Neural cell (in vitro differentiated cells): ENCODE results near the gene SUSD3.

Source experiments
- CTCF ChIP-seq: fragments of 450-650 bp; IDR thresholded peaks from 2 replicates; pipeline ENCODE4 v1.5.1; 2014; ENCODE audit warnings: antibody characterized with exemption, mild to moderate bottlenecking, moderate library complexity; ENCODE audit not compliant: poor library complexity, severe bottlenecking
- EP300 ChIP-seq: fragments of 450-650 bp; conservative IDR thresholded peaks from 2 replicates; pipeline ENCODE4 v1.6.1; 2014; ENCODE audit warnings: antibody characterized with exemption, mild to moderate bottlenecking, moderate library complexity; ENCODE audit not compliant: poor library complexity, severe bottlenecking
- EZH2 ChIP-seq: fragments of 200-600, 300-800 bp; shearing (Covaris generic), sonication (generic); IDR thresholded peaks from 2 replicates; pipeline ENCODE4 v1.6.1; 2014; ENCODE audit warnings: antibody characterized with exemption, low read length, borderline replicate concordance, mild to moderate bottlenecking; ENCODE audit not compliant: insufficient read depth, poor library complexity, severe bottlenecking
- RAD21 ChIP-seq: fragments of 450-650 bp; conservative IDR thresholded peaks from 2 replicates; pipeline ENCODE4 v1.6.1; 2014; ENCODE audit warnings: antibody characterized with exemption, mild to moderate bottlenecking, moderate library complexity

DNA sequence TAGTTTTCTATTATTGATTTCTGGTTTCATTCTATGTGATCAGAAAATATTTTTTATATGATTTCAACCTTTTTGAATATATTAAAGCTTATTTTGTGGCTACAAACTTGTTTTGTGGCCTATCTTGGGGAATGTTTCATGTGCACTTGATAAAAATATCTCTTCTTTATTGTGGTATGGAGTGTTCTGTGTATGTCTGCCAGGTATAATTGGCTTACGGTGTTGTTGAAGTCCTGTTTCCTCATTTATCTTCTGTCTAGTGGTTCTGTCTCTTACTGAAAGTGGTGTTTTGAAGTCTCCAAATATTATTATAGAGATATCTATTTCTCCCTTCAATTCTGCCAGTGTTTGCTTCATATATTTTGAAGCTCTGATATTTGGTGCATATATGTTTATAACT, 47.1 kb downstream of the SUSD3 start:
- TF ChIP-seq CTCF (no peak), EZH2 (no peak), EP300 (no peak), RAD21 (no peak)
